CD4-positive, alpha-beta T cell (primary cell): ENCODE results near the gene GDAP2. TPM values are rescaled to one million over a fixed set of nuclear protein-coding genes. Genes with fewer than 3 reads are reported as not detected.

Experiments used
- ATAC-seq: fragments of 200-7000 bp; cut with Tn5 transposase; one replicate; pipeline ENCODE4 v1.10.0; 2022; ENCODE audit warnings: mild to moderate bottlenecking; ENCODE audit not compliant: poor library complexity
- CTCF ChIA-PET: fragments of 350-600 bp; sonication (Branson Sonifier 250); formaldehyde crosslinking; loops from one replicate; lab custom pipeline; 2021; ENCODE audit warnings: antibody characterized with exemption, inconsistent platforms; lab: Charles Lee
- POLR2A ChIA-PET: fragments of 350-600 bp; sonication (Branson Sonifier 250); formaldehyde crosslinking; loops from one replicate; lab custom pipeline; 2021; ENCODE audit warnings: antibody characterized with exemption, inconsistent platforms; lab: Charles Lee
- DNase-seq, 14 experiments: peaks; one replicate each; pipeline ENCODE4 v3.0.0-alpha.2; 2013 to 2020; ENCODE audit warnings: mixed read lengths in 2 of 14
- H3K27ac ChIP-seq, 2 donors: one replicate each; pipeline versions ENCODE4 v1.5.1 to v1.7.0; 2013; ENCODE audit warnings: low read length in 2 of 2, low read depth in 1 of 2, mild to moderate bottlenecking in 1 of 2
- H3K27me3 ChIP-seq, 2 experiments: 1 replicate in 1 of 2; 2 replicates in 1 of 2; pipeline versions ENCODE4 v1.6.1 to v1.7.0; 2013; ENCODE audit warnings: low read length in 2 of 2, control low read depth in 1 of 2, mild to moderate bottlenecking in 1 of 2, moderate library complexity in 1 of 2; ENCODE audit not compliant: insufficient read depth in 2 of 2, control insufficient read depth in 1 of 2
- H3K36me3 ChIP-seq: one replicate; pipeline ENCODE4 v1.6.1; 2013; ENCODE audit warnings: low read length, control low read depth; ENCODE audit not compliant: insufficient read depth
- H3K4me1 ChIP-seq: one replicate; pipeline ENCODE4 v1.6.1; 2013; ENCODE audit warnings: low read length, control low read depth; ENCODE audit not compliant: insufficient read depth
- H3K4me3 ChIP-seq: one replicate; pipeline ENCODE4 v1.5.1; 2013; ENCODE audit warnings: mild to moderate bottlenecking, low read length, moderate library complexity
- H3K9me3 ChIP-seq, 2 experiments: 1 replicate in 1 of 2; 2 replicates in 1 of 2; pipeline versions ENCODE4 v1.6.1 to v1.7.0; 2013; ENCODE audit warnings: low read length in 2 of 2, mild to moderate bottlenecking in 2 of 2, control low read depth in 1 of 2, moderate library complexity in 1 of 2; ENCODE audit not compliant: control insufficient read depth in 1 of 2, insufficient read depth in 1 of 2
- H3K27ac Mint-ChIP-seq: one replicate; pipeline ENCODE4 v1.8.0; 2020; ENCODE audit warnings: mixed read lengths
- H3K27me3 Mint-ChIP-seq: one replicate; pipeline ENCODE4 v1.8.0; 2021; ENCODE audit warnings: mixed read lengths
- H3K36me3 Mint-ChIP-seq: one replicate; pipeline ENCODE4 v1.8.0; 2021; ENCODE audit warnings: low read depth, mixed read lengths
- H3K4me1 Mint-ChIP-seq: one replicate; pipeline ENCODE4 v1.8.0; 2021; ENCODE audit warnings: low read depth, mixed read lengths
- H3K4me3 Mint-ChIP-seq: one replicate; pipeline ENCODE4 v1.8.0; 2020; ENCODE audit warnings: mild to moderate bottlenecking, mixed read lengths
- H3K9me3 Mint-ChIP-seq: one replicate; pipeline ENCODE4 v1.8.0; 2020; ENCODE audit warnings: mixed read lengths
- intact Hi-C, 2 experiments: fragments of 100-400 bp; cut with DNase I in 1 of 2; cut with micrococcal nuclease in 1 of 2; formaldehyde crosslinking; loops; one replicate each; pipeline versions ENCODE4 v1.15.1 to v1.9.0; 2023 to 2025; cut with DNase I, micrococcal nuclease
- total RNA-seq, 174 experiments: library from RNA in 2 of 174; stranded (reverse) in 2 of 174; gene quantifications; one replicate each; pipeline ENCODE4 v1.2.3 and lab custom pipeline; 2021 to 2026
- TF ChIP-seq, protein P1 (sequence below): fragments of 200-600 bp; IDR thresholded peaks from one replicate; pipeline ENCODE4 v1.8.0; 2022; ENCODE audit warnings: antibody characterized with exemption, mild to moderate bottlenecking

GDAP2 gene
- total RNA-seq, 2 experiments from 2014 or later, result 18.1 to 18.9 TPM

DNA sequence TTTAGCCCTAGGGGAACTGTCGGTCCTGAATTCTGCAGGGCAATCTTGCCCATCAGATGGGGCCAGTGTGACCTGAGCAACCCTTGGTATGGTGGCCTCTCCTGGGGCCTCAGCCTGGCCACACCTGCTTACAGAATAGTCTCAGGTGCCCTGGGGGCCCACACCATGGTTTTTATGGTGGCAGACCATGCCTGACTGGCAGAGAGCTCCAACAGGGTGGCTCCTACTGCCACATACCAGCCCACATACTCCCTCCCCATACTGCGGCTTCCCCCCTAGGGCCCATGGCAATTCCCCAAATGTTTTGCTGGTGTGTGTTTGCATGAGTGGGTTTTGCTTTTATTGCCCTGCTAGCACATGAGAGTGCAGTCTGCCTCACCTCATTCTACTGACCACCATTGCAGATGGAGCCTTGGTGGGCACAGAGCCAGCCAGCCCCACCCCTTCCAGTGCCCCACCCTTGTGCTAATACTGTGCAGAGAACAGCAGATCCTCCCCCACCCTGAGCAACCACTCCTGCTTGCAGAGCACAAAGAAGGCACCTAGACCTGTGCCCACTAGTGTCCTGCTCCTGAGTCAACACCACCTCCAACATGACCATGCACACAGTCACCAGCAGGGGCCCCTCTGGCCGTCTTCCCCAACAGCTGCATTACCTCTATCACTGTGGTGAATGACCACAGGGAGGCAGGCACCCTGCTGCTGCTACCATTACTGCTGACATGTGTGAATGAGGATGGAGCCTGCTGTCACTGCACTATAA is 86.8 kb downstream of the GDAP2 start:
- no peak overlapping the region for H3K4me3 Mint-ChIP-seq
- H3K9me3 Mint-ChIP-seq, result peaks cover 23% of the 10 kb centered on the region
- H3K4me1 Mint-ChIP-seq, result no peaks in the 10 kb centered on the region
- peaks cover 0 to 5% of the 10 kb centered on the region in 2 experiments for H3K9me3 ChIP-seq
- no peak overlapping the region for H3K27ac Mint-ChIP-seq
- no peak overlapping the region for H3K27ac ChIP-seq
- H3K36me3 ChIP-seq, result no peaks in the 10 kb centered on the region
- CTCF ChIA-PET, result no interaction called here
- H3K27me3 ChIP-seq, result no peaks in the 10 kb centered on the region
- ATAC-seq (no peak), DNase-seq (no peak)
- no peak overlapping the region for H3K4me3 ChIP-seq
- intact Hi-C loops, result no loop called here
- H3K27me3 Mint-ChIP-seq, result no peaks in the 10 kb centered on the region
- H3K36me3 Mint-ChIP-seq, result peaks cover 62% of the 10 kb centered on the region
- H3K4me1 ChIP-seq, result no peaks in the 10 kb centered on the region
- TF ChIP-seq, protein P1, sequence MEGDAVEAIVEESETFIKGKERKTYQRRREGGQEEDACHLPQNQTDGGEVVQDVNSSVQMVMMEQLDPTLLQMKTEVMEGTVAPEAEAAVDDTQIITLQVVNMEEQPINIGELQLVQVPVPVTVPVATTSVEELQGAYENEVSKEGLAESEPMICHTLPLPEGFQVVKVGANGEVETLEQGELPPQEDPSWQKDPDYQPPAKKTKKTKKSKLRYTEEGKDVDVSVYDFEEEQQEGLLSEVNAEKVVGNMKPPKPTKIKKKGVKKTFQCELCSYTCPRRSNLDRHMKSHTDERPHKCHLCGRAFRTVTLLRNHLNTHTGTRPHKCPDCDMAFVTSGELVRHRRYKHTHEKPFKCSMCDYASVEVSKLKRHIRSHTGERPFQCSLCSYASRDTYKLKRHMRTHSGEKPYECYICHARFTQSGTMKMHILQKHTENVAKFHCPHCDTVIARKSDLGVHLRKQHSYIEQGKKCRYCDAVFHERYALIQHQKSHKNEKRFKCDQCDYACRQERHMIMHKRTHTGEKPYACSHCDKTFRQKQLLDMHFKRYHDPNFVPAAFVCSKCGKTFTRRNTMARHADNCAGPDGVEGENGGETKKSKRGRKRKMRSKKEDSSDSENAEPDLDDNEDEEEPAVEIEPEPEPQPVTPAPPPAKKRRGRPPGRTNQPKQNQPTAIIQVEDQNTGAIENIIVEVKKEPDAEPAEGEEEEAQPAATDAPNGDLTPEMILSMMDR, result no peak
- POLR2A ChIA-PET, result no interaction called here

DNA sequence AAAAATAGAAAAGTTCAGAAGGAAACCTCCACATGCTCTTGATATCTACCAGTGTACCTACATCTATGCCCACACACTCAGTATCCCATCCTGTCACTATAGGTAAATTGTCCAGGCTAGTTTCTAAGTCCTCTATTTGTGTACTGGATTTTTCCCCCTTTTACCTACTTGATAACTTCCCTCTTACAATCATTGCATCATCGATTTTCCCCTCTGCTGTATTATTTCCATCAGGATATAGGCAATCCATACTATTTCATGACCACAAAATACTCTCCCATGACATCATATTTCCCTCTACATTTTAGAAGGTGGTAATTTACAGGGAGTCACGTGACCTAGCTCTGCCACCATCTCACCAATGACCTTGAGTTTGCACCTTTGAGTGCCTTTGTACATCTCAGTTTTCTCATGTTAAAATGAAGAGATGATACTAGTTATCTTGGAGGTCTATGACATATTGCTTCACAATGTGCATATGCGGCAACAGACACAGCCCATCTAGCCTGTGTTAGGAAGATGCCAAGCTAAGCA is 88.2 kb downstream of the GDAP2 start:
- H3K9me3 ChIP-seq, result peaks cover 0 to 5% of the 10 kb centered on the region in 2 experiments
- POLR2A ChIA-PET, result interaction anchor here (0.8 kb wide), 1 partner anchor 9 kb away, joined by 4 read pairs; no protein-coding TSS in a partner anchor
- no peaks in the 10 kb centered on the region for H3K36me3 ChIP-seq
- intact Hi-C loops, result no loop called here
- H3K27ac Mint-ChIP-seq, result no peak overlapping the region
- no peaks in the 10 kb centered on the region for H3K4me1 Mint-ChIP-seq
- DNase-seq (no peak), ATAC-seq (no peak)
- peaks cover 23% of the 10 kb centered on the region for H3K9me3 Mint-ChIP-seq
- peaks cover 50% of the 10 kb centered on the region for H3K36me3 Mint-ChIP-seq
- no peak overlapping the region for H3K27ac ChIP-seq
- TF ChIP-seq, protein P1, result no peak
- H3K4me3 Mint-ChIP-seq, result no peak overlapping the region
- H3K4me3 ChIP-seq, result no peak overlapping the region
- H3K27me3 Mint-ChIP-seq, result no peaks in the 10 kb centered on the region
- H3K4me1 ChIP-seq, result no peaks in the 10 kb centered on the region
- no peaks in the 10 kb centered on the region for H3K27me3 ChIP-seq
- CTCF ChIA-PET, result no interaction called here

DNA sequence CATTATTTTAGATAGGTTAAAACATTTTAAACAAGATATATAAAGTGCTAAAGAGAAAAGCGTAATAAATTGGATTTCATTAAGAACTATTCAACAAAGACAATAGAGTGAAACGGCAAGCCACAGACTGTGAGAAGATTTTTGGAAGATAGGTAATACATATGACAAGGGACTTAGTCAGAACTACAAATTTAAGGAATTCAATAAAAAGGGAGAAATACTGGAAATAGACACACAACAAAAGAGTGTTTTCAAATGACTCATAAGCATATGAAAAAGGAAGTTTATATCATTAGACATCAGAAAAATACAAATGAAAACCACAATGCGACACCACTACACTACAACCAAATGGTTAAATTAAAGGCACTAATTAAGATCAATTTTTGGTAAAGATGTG is 90.5 kb downstream of the GDAP2 start:
- POLR2A ChIA-PET, result no interaction called here
- no peak for ATAC-seq
- peaks cover 27% of the 10 kb centered on the region for H3K36me3 Mint-ChIP-seq

More for the DNA sequence above, 90.5 kb downstream of the GDAP2 start:
- Mint-ChIP-seq H3K4me3 (no peak overlapping the region), H3K27ac (no peak overlapping the region), H3K27me3 (no peaks in the 10 kb centered on the region), H3K9me3 (peaks cover 7% of the 10 kb centered on the region), H3K4me1 (no peaks in the 10 kb centered on the region)
- no peak overlapping the region for H3K27ac ChIP-seq
- no peaks in the 10 kb centered on the region for H3K36me3 ChIP-seq
- TF ChIP-seq, protein P1, result no peak
- H3K9me3 ChIP-seq, result no peaks in the 10 kb centered on the region
- H3K4me1 ChIP-seq, result no peaks in the 10 kb centered on the region
- H3K4me3 ChIP-seq, result no peak overlapping the region
- no peak for DNase-seq
- intact Hi-C loops, result no loop called here
- CTCF ChIA-PET, result no interaction called here
- no peaks in the 10 kb centered on the region for H3K27me3 ChIP-seq
